IPS-15b (cell line): ENCODE results near the gene CLEC4F.
A peak's percentile ranks its signal among the peaks of the same experiment; 100 is the strongest.

ENCODE experiments used
- H3K27me3 ChIP-seq: one replicate; pipeline ENCODE4 v1.6.1; 2013; ENCODE audit warnings: low read length; ENCODE audit not compliant: control insufficient read depth, insufficient read depth
- H3K36me3 ChIP-seq: one replicate; pipeline ENCODE4 v1.6.1; 2013; ENCODE audit warnings: low read length; ENCODE audit not compliant: control insufficient read depth, insufficient read depth
- H3K4me1 ChIP-seq: one replicate; pipeline ENCODE4 v1.6.1; 2013; ENCODE audit warnings: mild to moderate bottlenecking, low read length; ENCODE audit not compliant: control insufficient read depth, insufficient read depth
- H3K4me3 ChIP-seq: one replicate; pipeline ENCODE4 v1.5.1; 2013; ENCODE audit warnings: low read depth, low read length
- H3K9ac ChIP-seq: one replicate; pipeline ENCODE4 v1.6.1; 2013; ENCODE audit warnings: low read depth, mild to moderate bottlenecking, low read length
- H3K9me3 ChIP-seq: one replicate; pipeline ENCODE4 v1.6.1; 2013; ENCODE audit warnings: mild to moderate bottlenecking, low read length; ENCODE audit not compliant: control insufficient read depth, insufficient read depth

The CLEC4F gene

GRCh38 chr2:70778676-70779075 lies 41.7 kb downstream of the CLEC4F start:
- H3K9ac ChIP-seq: no peak overlapping the region
- no peak overlapping the region for H3K4me3 ChIP-seq
- no peaks in the 10 kb centered on the region for H3K9me3 ChIP-seq
- H3K4me1 ChIP-seq: no peaks in the 10 kb centered on the region
- no peaks in the 10 kb centered on the region for H3K36me3 ChIP-seq
- peaks cover 8% of the 10 kb centered on the region for H3K27me3 ChIP-seq

GRCh38 chr2:70777450-70777849 lies 42.9 kb downstream of the CLEC4F start:
- no peak overlapping the region for H3K4me3 ChIP-seq
- no peaks in the 10 kb centered on the region for H3K4me1 ChIP-seq
- no peak overlapping the region for H3K9ac ChIP-seq
- H3K9me3 ChIP-seq: no peaks in the 10 kb centered on the region
- H3K27me3 ChIP-seq: peaks cover 10% of the 10 kb centered on the region
- no peaks in the 10 kb centered on the region for H3K36me3 ChIP-seq

GRCh38 chr2:70776266-70776665 lies 44.1 kb downstream of the CLEC4F start:
- H3K9me3 ChIP-seq: no peaks in the 10 kb centered on the region
- H3K27me3 ChIP-seq: peaks cover 10% of the 10 kb centered on the region
- H3K4me1 ChIP-seq: no peaks in the 10 kb centered on the region
- H3K36me3 ChIP-seq: no peaks in the 10 kb centered on the region
- no peak overlapping the region for H3K4me3 ChIP-seq
- H3K9ac ChIP-seq: no peak overlapping the region

- no peaks in the 10 kb centered on the region for H3K36me3 ChIP-seq
- H3K27me3 ChIP-seq: peaks cover 10% of the 10 kb centered on the region
- no peaks in the 10 kb centered on the region for H3K9me3 ChIP-seq
Observed at GRCh38 chr2:70775141-70775540, 45.3 kb downstream of the CLEC4F start.

GRCh38 chr2:70772486-70773155 lies 47.8 kb downstream of the CLEC4F start:
- H3K4me3 ChIP-seq: no peak overlapping the region
- no peak overlapping the region for H3K9ac ChIP-seq
- no peaks in the 10 kb centered on the region for H3K36me3 ChIP-seq
- peaks cover 5% of the 10 kb centered on the region for H3K4me1 ChIP-seq
- no peaks in the 10 kb centered on the region for H3K9me3 ChIP-seq
- H3K27me3 ChIP-seq: peaks cover 6% of the 10 kb centered on the region

More at GRCh38 chr2:70775141-70775540, 45.3 kb downstream of the CLEC4F start:
- no peak overlapping the region for H3K4me3 ChIP-seq
- no peaks in the 10 kb centered on the region for H3K4me1 ChIP-seq
- no peak overlapping the region for H3K9ac ChIP-seq

- Histone ChIP-seq H3K9ac (no peak overlapping the region), H3K36me3 (no peaks in the 10 kb centered on the region), H3K9me3 (no peaks in the 10 kb centered on the region), H3K4me3 (no peak overlapping the region), H3K27me3 (peaks cover 6% of the 10 kb centered on the region), H3K4me1 (peaks cover 5% of the 10 kb centered on the region)
Observed at GRCh38 chr2:70771446-70771845, 49.0 kb downstream of the CLEC4F start.

- no peak overlapping the region for H3K4me3 ChIP-seq
- H3K4me1 ChIP-seq: peaks cover 17% of the 10 kb centered on the region
- H3K36me3 ChIP-seq: peaks cover under 1% of the 10 kb centered on the region
- no peaks in the 10 kb centered on the region for H3K9me3 ChIP-seq
- H3K27me3 ChIP-seq: peaks cover 2% of the 10 kb centered on the region
- H3K9ac ChIP-seq: no peak overlapping the region
Observed at GRCh38 chr2:70769450-70769849, 50.9 kb downstream of the CLEC4F start.

- peaks cover 18% of the 10 kb centered on the region for H3K4me1 ChIP-seq
- H3K36me3 ChIP-seq: peaks cover 3% of the 10 kb centered on the region
- H3K9me3 ChIP-seq: no peaks in the 10 kb centered on the region
- peak overlapping the region; percentile 26 for H3K4me3 ChIP-seq
- peaks cover 2% of the 10 kb centered on the region for H3K27me3 ChIP-seq
- no peak overlapping the region for H3K9ac ChIP-seq
Observed at GRCh38 chr2:70768590-70769085, 51.8 kb downstream of the CLEC4F start.

- Histone ChIP-seq H3K9me3 (no peaks in the 10 kb centered on the region), H3K4me1 (peaks cover 18% of the 10 kb centered on the region), H3K4me3 (peak within 1 kb of the TSS; percentile 84), H3K9ac (peak within 1 kb of the TSS; percentile 94), H3K36me3 (peaks cover 3% of the 10 kb centered on the region), H3K27me3 (peaks cover 2% of the 10 kb centered on the region)
Observed at GRCh38 chr2:70767699-70768589, 52.5 kb downstream of the CLEC4F start, which contains the start of gene ADD2. Gene ADD2, minus strand, starts transcription at chr2:70768200. Its CDS starts 61,792 bp downstream, at chr2:70706408.

- Histone ChIP-seq H3K27me3 (no peaks in the 10 kb centered on the region), H3K4me1 (peaks cover 18% of the 10 kb centered on the region), H3K9me3 (no peaks in the 10 kb centered on the region), H3K9ac (peak overlapping the region; percentile 94), H3K36me3 (peaks cover 3% of the 10 kb centered on the region), H3K4me3 (peak overlapping the region; percentile 84)
Observed at GRCh38 chr2:70767079-70767698, 53.2 kb downstream of the CLEC4F start.

- Histone ChIP-seq H3K4me1 (peaks cover 18% of the 10 kb centered on the region), H3K9ac (peak overlapping the region; percentile 74), H3K27me3 (no peaks in the 10 kb centered on the region), H3K4me3 (peak overlapping the region; percentile 84), H3K9me3 (no peaks in the 10 kb centered on the region), H3K36me3 (peaks cover 3% of the 10 kb centered on the region)
Observed at GRCh38 chr2:70766357-70767078, 53.9 kb downstream of the CLEC4F start.
